Activated gamma-delta T cell treated with Interleukin-2 at 50 U/mL for 16 hours (primary cell): ENCODE measurements around the gene BCAN.

Experiments used
- DNase-seq: peaks from one replicate; pipeline ENCODE4 v3.0.0-alpha.2; 2020

Gene BCAN

GRCh38 chr1:156704930-156705320, 63.0 kb downstream of the BCAN start:
- DNase-seq, result no peak

GRCh38 chr1:156705321-156705917, 63.5 kb downstream of the BCAN start, which contains the start of gene CRABP2:
Gene CRABP2 (minus strand): TSS chr1:156705583. CDS start chr1:156705446, 137 bp downstream.
- peak; percentile 21 for DNase-seq

- peak; percentile 61 for DNase-seq
Observed at GRCh38 chr1:156705918-156706656, 64.2 kb downstream of the BCAN start.

- DNase-seq, result no peak
Observed at GRCh38 chr1:156706657-156707416, 64.9 kb downstream of the BCAN start.

- no peak for DNase-seq
Observed at GRCh38 chr1:156707417-156708217, 65.7 kb downstream of the BCAN start.

GRCh38 chr1:156708218-156708661, 66.3 kb downstream of the BCAN start:
- no peak for DNase-seq

GRCh38 chr1:156709031-156709430, 67.1 kb downstream of the BCAN start:
- no peak for DNase-seq
